OCI-LY1 (cell line): Measurements from ENCODE around the gene KRT78.

Experiments
- H2AFZ ChIP-seq: fragments of 200-600 bp; sonication (generic), shearing (Covaris generic); 2 replicates; pipeline ENCODE4 v1.6.0; 2014; ENCODE audit warnings: antibody characterized with exemption, mild to moderate bottlenecking, low read length
- H3F3A ChIP-seq: fragments of 200-600 bp; sonication (generic), shearing (Covaris generic); 2 replicates; pipeline ENCODE4 v1.6.0; 2014; ENCODE audit warnings: mild to moderate bottlenecking, antibody characterized with exemption, low read length, moderate library complexity; ENCODE audit not compliant: insufficient read depth
- H3K27ac ChIP-seq: fragments of 200-600 bp; sonication (generic); 2 replicates; pipeline ENCODE4 v1.5.1; 2014; ENCODE audit warnings: low read length, mixed run types, mild to moderate bottlenecking, low read depth; ENCODE audit not compliant: poor library complexity, severe bottlenecking
- H3K27me3 ChIP-seq: fragments of 200-600 bp; sonication (generic); 2 replicates; pipeline ENCODE4 v1.6.0; 2014; ENCODE audit warnings: antibody characterized with exemption, mild to moderate bottlenecking, low read length, moderate library complexity; ENCODE audit not compliant: insufficient read depth
- H3K36me3 ChIP-seq: fragments of 200-600 bp; sonication (generic); 2 replicates; pipeline ENCODE4 v1.6.1; 2014; ENCODE audit warnings: mild to moderate bottlenecking, antibody characterized with exemption, low read length, moderate library complexity, mixed read lengths; ENCODE audit not compliant: insufficient read depth
- H3K4me1 ChIP-seq: fragments of 200-600 bp; sonication (generic); 2 replicates; pipeline ENCODE4 v1.5.1; 2014; ENCODE audit warnings: mild to moderate bottlenecking, low read length, moderate library complexity; ENCODE audit not compliant: insufficient read depth, severe bottlenecking
- H3K4me2 ChIP-seq: fragments of 200-600 bp; sonication (generic), shearing (Covaris generic); 2 replicates; pipeline ENCODE4 v1.6.1; 2014; ENCODE audit warnings: low read length
- H3K4me3 ChIP-seq: fragments of 200-600 bp; sonication (generic); 2 replicates; pipeline ENCODE4 v1.5.1; 2014; ENCODE audit warnings: low read length, low read depth, mild to moderate bottlenecking, mixed read lengths; ENCODE audit not compliant: poor library complexity, severe bottlenecking
- H3K79me2 ChIP-seq: fragments of 200-600 bp; shearing (Covaris generic); 2 replicates; pipeline ENCODE4 v1.6.1; 2016; ENCODE audit warnings: mixed run types, low read length, mixed read lengths; ENCODE audit not compliant: insufficient read depth
- H3K9ac ChIP-seq: fragments of 200-600 bp; sonication (generic), shearing (Covaris generic); 2 replicates; pipeline ENCODE4 v1.6.1; 2014; ENCODE audit warnings: mild to moderate bottlenecking, low read length, mixed read lengths
- H3K9me2 ChIP-seq: fragments of 200-600 bp; sonication (generic), shearing (Covaris generic); 2 replicates; pipeline ENCODE4 v1.6.1; 2014; ENCODE audit warnings: low read depth, mild to moderate bottlenecking, low read length, mixed read lengths
- H3K9me3 ChIP-seq: fragments of 200-600 bp; shearing (Covaris generic); 2 replicates; pipeline ENCODE4 v1.6.1; 2014; ENCODE audit warnings: low read length, mixed read lengths
- H4K20me1 ChIP-seq: fragments of 200-600 bp; sonication (generic), shearing (Covaris generic); 2 replicates; pipeline ENCODE4 v1.6.0; 2016; ENCODE audit warnings: mild to moderate bottlenecking, low read length; ENCODE audit not compliant: insufficient read depth
- EZH2 ChIP-seq: fragments of 200-600 bp; sonication (generic), shearing (Covaris generic); IDR thresholded peaks from 2 replicates; pipeline ENCODE4 v1.8.0; 2017; ENCODE audit warnings: borderline replicate concordance, mixed run types, mild to moderate bottlenecking, antibody characterized with exemption, low read length, moderate library complexity, mixed read lengths
- TF ChIP-seq, protein P1 (sequence below): fragments of 200-600 bp; sonication (generic), shearing (Covaris generic); IDR thresholded peaks from 2 replicates; pipeline ENCODE4 v1.5.1; 2017; ENCODE audit warnings: mild to moderate bottlenecking, antibody characterized with exemption, low read length, moderate library complexity, mixed read lengths

The KRT78 gene

GRCh38 chr12:52798003-52798670 is 50.7 kb downstream of the KRT78 start:
- no peaks in the 10 kb centered on the region for H3K9me3 ChIP-seq
- no peaks in the 10 kb centered on the region for H3K36me3 ChIP-seq
- H2AFZ ChIP-seq, result no peak overlapping the region
- H3K4me3 ChIP-seq, result no peak overlapping the region
- H3F3A ChIP-seq, result no peaks in the 10 kb centered on the region
- H3K27ac ChIP-seq, result no peak overlapping the region
- H3K9ac ChIP-seq, result no peak overlapping the region
- no peaks in the 10 kb centered on the region for H3K4me1 ChIP-seq
- H3K4me2 ChIP-seq, result no peak overlapping the region
- H3K79me2 ChIP-seq, result no peaks in the 10 kb centered on the region
- H4K20me1 ChIP-seq, result no peaks in the 10 kb centered on the region
- TF ChIP-seq EZH2, result no peak
- TF ChIP-seq, protein P1, sequence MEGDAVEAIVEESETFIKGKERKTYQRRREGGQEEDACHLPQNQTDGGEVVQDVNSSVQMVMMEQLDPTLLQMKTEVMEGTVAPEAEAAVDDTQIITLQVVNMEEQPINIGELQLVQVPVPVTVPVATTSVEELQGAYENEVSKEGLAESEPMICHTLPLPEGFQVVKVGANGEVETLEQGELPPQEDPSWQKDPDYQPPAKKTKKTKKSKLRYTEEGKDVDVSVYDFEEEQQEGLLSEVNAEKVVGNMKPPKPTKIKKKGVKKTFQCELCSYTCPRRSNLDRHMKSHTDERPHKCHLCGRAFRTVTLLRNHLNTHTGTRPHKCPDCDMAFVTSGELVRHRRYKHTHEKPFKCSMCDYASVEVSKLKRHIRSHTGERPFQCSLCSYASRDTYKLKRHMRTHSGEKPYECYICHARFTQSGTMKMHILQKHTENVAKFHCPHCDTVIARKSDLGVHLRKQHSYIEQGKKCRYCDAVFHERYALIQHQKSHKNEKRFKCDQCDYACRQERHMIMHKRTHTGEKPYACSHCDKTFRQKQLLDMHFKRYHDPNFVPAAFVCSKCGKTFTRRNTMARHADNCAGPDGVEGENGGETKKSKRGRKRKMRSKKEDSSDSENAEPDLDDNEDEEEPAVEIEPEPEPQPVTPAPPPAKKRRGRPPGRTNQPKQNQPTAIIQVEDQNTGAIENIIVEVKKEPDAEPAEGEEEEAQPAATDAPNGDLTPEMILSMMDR, result no peak
- H3K9me2 ChIP-seq, result no peaks in the 10 kb centered on the region
- H3K27me3 ChIP-seq, result peaks cover 5% of the 10 kb centered on the region; the same call in 1 of the 2 replicates

DNA sequence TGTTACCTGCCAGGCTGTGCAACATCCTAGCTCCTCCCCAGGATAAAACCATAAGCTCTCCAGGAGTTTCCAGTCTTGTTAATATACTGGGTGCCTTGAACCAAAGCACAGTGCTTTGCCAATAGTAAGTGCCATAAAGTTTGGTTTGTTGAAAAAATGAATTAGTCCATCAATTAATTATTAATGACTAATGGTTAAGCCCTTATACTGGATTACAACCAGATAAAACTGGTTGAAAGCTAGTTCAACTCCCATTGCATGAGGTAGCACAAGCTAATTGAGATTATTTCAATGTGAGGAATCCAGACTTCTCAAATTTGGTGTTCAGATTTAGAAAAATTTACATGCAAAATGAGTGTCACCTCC is 51.3 kb downstream of the KRT78 start:
- Histone ChIP-seq H4K20me1 (no peaks in the 10 kb centered on the region), H3K4me3 (no peak overlapping the region), H3K27ac (no peak overlapping the region), H3F3A (no peaks in the 10 kb centered on the region), H3K27me3 (peaks cover 5% of the 10 kb centered on the region; the same call in 1 of the 2 replicates), H3K4me2 (no peak overlapping the region), H2AFZ (no peak overlapping the region), H3K9me2 (no peaks in the 10 kb centered on the region), H3K4me1 (no peaks in the 10 kb centered on the region), H3K36me3 (no peaks in the 10 kb centered on the region), H3K9me3 (no peaks in the 10 kb centered on the region), H3K9ac (no peak overlapping the region), H3K79me2 (no peaks in the 10 kb centered on the region)
- TF ChIP-seq, protein P1, result no peak

DNA sequence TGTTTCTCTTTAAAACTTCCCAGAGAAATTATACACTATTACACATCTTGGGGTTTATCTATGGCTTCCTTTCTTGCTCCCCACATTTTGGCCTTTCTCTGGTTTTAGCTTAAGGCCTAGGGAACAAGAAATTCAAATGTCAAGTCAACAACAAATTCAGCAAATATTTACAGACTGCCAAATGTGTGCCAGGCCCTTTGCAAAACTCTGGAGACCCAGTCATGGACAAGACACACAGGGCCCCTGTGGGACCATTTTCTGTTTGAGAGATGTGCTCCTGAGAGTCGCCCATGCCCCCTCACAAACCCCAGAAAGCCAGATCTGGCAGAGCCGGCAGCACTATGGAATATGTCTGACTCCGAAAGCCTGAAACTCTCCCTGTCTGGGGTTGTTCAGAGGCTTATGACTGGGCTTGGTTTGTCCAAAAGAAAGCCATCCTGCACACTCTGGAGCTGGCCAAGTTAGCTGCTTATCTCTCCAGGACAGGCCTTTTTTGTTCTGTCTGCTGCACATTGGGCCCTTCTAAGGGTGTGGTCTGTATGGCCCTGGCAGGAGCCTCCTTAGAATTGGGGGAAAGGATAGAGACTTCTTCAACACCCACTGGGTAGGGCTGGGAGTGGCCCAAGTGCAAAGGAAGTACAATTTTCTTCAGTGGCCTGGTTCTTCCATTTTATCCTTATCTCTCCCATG is 51.8 kb downstream of the KRT78 start:
- Histone ChIP-seq H3K27me3 (peaks cover 5% of the 10 kb centered on the region; the same call in 1 of the 2 replicates), H3K9me2 (no peaks in the 10 kb centered on the region), H3K9ac (no peak overlapping the region), H4K20me1 (no peaks in the 10 kb centered on the region), H2AFZ (no peak overlapping the region), H3K9me3 (no peaks in the 10 kb centered on the region), H3K4me3 (no peak overlapping the region), H3K79me2 (no peaks in the 10 kb centered on the region), H3F3A (no peaks in the 10 kb centered on the region), H3K4me2 (no peak overlapping the region), H3K27ac (no peak overlapping the region), H3K36me3 (no peaks in the 10 kb centered on the region), H3K4me1 (no peaks in the 10 kb centered on the region)
- TF ChIP-seq, protein P1, result no peak
